AG04450 (cell line): ENCODE measurements around the gene PLEKHA6. TPM values are rescaled to one million over a fixed set of nuclear protein-coding genes. Genes with fewer than 3 reads are reported as not detected.

Source experiments
- CTCF ChIA-PET: fragments of 300-600, 350-600 bp; formaldehyde crosslinking; extraction: SDS; loops from one replicate; lab custom pipeline; 2022; ENCODE audit warnings: antibody characterized with exemption, inconsistent platforms; lab: Charles Lee
- POLR2A ChIA-PET: fragments of 350-600 bp; formaldehyde crosslinking; extraction: SDS; loops from one replicate; lab custom pipeline; 2021; ENCODE audit warnings: antibody characterized with exemption, inconsistent platforms; lab: Yijun Ruan, JAX
- DNase-seq: peaks from one replicate; pipeline ENCODE4 v3.0.0-alpha.2; 2011; ENCODE audit warnings: low read depth, low spot score
- H3K27ac ChIP-seq: one replicate; pipeline ENCODE4 v1.5.1; 2012; ENCODE audit warnings: low read depth, low read length, control low read depth
- H3K27me3 ChIP-seq: one replicate; pipeline ENCODE4 v1.6.0; 2012; ENCODE audit warnings: low read length; ENCODE audit not compliant: control insufficient read depth, insufficient read depth
- H3K4me3 ChIP-seq: 2 replicates; pipeline ENCODE4 v1.5.1; 2011; ENCODE audit warnings: mild to moderate bottlenecking, low read depth, low read length, control low read depth
- H3K9me3 ChIP-seq: 2 replicates; pipeline ENCODE4 v1.5.1; 2012; ENCODE audit warnings: low read length; ENCODE audit not compliant: control insufficient read depth, insufficient read depth
- polyA plus RNA-seq: library from polyadenylated mRNA; depleted of rRNA; stranded (reverse); fragments of >200 nt; gene quantifications from 2 replicates; pipeline ENCODE4 v1.2.3, GENCODE V29; 2011
- TF ChIP-seq, protein P1 (sequence below): IDR thresholded peaks from 2 replicates; pipeline ENCODE4 v1.5.1; 2011; ENCODE audit warnings: low read depth, low read length, control low read depth, inconsistent platforms

Gene PLEKHA6
- polyA plus RNA-seq, 1 experiment: 6.8 TPM

DNA sequence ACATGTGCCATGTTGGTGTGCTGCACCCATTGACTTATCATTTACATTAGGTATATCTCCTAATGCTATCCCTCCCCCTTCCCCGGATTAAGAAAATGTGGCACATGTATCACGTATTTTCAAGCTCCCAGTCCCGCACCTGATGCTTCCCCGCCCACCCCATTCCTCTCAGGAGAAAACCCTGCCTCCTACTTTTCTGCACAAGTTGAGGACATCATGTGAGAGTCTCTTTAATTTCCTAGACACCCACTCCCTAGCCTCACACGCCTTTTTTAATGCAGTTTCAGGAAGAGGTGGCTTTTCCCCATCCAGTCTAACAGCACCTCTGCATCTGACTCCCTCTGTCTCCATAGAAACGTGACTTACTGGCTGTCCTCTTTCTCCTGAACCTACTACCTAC lies 87.8 kb downstream of the PLEKHA6 start:
- Histone ChIP-seq H3K27ac (no peak overlapping the region), H3K4me3 (no peak overlapping the region), H3K27me3 (peaks cover 5% of the 10 kb centered on the region), H3K9me3 (no peaks in the 10 kb centered on the region)
- TF ChIP-seq, protein P1, sequence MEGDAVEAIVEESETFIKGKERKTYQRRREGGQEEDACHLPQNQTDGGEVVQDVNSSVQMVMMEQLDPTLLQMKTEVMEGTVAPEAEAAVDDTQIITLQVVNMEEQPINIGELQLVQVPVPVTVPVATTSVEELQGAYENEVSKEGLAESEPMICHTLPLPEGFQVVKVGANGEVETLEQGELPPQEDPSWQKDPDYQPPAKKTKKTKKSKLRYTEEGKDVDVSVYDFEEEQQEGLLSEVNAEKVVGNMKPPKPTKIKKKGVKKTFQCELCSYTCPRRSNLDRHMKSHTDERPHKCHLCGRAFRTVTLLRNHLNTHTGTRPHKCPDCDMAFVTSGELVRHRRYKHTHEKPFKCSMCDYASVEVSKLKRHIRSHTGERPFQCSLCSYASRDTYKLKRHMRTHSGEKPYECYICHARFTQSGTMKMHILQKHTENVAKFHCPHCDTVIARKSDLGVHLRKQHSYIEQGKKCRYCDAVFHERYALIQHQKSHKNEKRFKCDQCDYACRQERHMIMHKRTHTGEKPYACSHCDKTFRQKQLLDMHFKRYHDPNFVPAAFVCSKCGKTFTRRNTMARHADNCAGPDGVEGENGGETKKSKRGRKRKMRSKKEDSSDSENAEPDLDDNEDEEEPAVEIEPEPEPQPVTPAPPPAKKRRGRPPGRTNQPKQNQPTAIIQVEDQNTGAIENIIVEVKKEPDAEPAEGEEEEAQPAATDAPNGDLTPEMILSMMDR: no peak
- DNase-seq: no peak
- CTCF ChIA-PET: interaction anchor here (0.6 to 2.2 kb wide), 2 partner anchors 14 to 92 kb away, joined by 3 to 13 read pairs; no protein-coding TSS in a partner anchor
- POLR2A ChIA-PET: no interaction called here

DNA sequence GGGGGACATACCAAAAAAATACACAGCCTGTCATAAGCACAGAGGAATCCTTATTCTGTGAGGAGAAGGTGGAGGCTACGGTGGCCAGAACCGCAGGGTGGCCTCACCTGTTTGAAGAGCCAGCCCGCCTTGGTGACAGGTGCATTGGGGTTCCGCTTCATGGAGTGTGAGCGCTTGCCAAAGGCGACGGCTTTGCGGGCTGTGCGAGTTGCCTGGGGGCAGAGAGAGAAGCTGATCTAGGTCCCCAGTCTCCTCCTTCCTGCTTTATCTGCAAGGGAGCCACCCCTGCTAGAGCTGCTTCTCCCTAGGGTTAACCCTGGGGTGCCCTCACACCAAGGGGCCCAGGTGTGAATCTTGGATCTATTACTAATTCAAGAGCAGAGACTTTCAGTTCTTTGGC lies 91.6 kb downstream of the PLEKHA6 start:
- no peak for DNase-seq
- TF ChIP-seq, protein P1: no peak
- CTCF ChIA-PET: interaction anchor here (0.8 to 2.5 kb wide), 3 partner anchors 10 to 131 kb away, joined by 3 to 8 read pairs (median 3); no protein-coding TSS in a partner anchor
- H3K4me3 ChIP-seq: no peak overlapping the region
- no peaks in the 10 kb centered on the region for H3K9me3 ChIP-seq
- H3K27ac ChIP-seq: no peak overlapping the region
- no peaks in the 10 kb centered on the region for H3K27me3 ChIP-seq
- POLR2A ChIA-PET: no interaction called here

DNA sequence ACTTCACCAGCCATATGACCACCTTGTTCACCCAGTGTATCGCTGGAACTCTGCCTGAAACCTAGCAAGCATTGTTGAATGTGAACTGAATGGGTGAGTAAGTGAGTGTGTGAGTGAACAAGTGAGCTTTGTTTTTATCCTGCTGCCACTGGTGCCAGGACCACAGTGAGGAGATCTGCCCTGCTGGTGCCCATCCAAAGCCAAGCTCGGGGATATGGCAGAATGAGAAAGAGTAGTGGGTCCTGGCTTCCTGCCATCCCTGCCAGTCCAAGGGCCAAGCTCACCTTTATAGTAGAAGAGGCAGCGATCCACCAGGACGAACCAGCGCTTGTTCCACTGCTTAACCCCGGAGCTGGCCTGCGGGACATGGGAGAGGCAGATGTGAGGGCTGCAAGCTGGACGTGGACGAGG lies 92.5 kb downstream of the PLEKHA6 start:
- no peaks in the 10 kb centered on the region for H3K9me3 ChIP-seq
- ChIA-PET CTCF (interaction anchor here (0.6 to 1.5 kb wide), 4 partner anchors 8 to 96 kb away, joined by 3 to 5 read pairs (median 4); no protein-coding TSS in a partner anchor), POLR2A (no interaction called here)
- no peak overlapping the region for H3K4me3 ChIP-seq
- TF ChIP-seq, protein P1: no peak
- no peak for DNase-seq
- no peaks in the 10 kb centered on the region for H3K27me3 ChIP-seq
- H3K27ac ChIP-seq: no peak overlapping the region

DNA sequence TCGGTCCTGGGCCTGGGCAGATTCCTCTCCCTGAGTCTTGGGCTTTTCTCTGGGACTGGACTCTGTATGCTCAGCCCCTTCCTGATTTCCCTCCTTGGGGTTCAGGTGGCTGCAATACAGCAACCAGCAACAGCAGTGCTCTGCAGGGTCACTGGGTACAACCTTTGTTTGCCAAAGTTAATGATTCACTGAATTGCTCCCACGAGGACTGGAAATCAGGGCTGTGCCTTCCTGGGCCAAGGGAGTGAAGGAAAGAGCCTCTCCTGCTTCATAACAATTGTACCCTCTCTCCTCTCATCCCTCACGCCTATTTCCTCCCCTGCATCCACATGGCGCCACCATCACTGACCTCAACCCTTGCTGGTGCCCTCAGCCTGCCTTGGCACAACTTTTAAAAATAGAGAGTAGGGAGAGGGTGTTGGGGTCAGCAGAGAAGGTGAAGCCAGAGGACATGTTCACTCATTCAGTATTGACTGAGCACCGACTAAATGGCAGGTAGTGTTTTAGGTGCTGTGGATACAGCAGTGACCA lies 93.2 kb downstream of the PLEKHA6 start:
- ChIA-PET CTCF (interaction anchor here (0.9 to 1.5 kb wide), 3 partner anchors 8 to 97 kb away, joined by 3 to 5 read pairs (median 5); no protein-coding TSS in a partner anchor), POLR2A (no interaction called here)
- Histone ChIP-seq H3K27ac (no peak overlapping the region), H3K9me3 (no peaks in the 10 kb centered on the region), H3K27me3 (no peaks in the 10 kb centered on the region), H3K4me3 (no peak overlapping the region)
- no peak for DNase-seq
- TF ChIP-seq, protein P1: no peak

DNA sequence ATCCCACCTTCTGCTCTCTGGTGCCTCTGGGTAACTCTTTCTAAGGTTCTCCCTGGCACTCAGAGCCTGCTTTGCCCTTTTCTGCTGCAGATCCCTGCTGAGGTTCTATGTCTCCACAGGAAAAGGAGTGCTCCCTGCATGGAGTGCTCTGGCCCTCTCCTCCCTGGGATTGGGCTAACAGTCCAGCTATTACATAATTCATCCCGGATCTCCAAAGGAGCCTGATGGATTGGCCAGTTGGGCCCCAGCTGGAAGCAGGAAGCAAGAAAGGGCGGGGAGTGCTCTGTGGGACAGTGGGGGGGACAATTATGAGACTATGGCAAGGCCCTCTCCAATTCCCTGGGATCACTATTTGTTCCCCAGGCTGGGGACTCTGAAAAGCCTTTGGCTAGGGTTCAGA lies 94.1 kb downstream of the PLEKHA6 start:
- no peak overlapping the region for H3K27ac ChIP-seq
- TF ChIP-seq, protein P1: no peak
- H3K9me3 ChIP-seq: no peaks in the 10 kb centered on the region
- DNase-seq: no peak
- ChIA-PET CTCF (interaction anchor here (1.1 to 5.8 kb wide), 2 partner anchors 59 to 98 kb away, joined by 4 to 29 read pairs; no protein-coding TSS in a partner anchor), POLR2A (interaction anchor here (0.6 kb wide), 1 partner anchor 84 kb away, joined by 5 read pairs; no protein-coding TSS in a partner anchor)
- no peak overlapping the region for H3K4me3 ChIP-seq
- H3K27me3 ChIP-seq: no peaks in the 10 kb centered on the region
